ENCODE results near the gene CASTOR2. TPM values are rescaled to one million over a fixed set of nuclear protein-coding genes. Genes with fewer than 3 reads are reported as not detected.

CASTOR2 gene
- total and polyA plus RNA-seq, 11 donors: 9.6 to 180 (median 27.7) TPM

GRCh38 chr7:75017832-75018231 lies 53.3 kb downstream of the CASTOR2 start:
- WGBS, 4 donors: 92 to 97% (median 95%) methylated on average over 10 to 18 of the region's 18 CpGs
- H3K36me3 ChIP-seq: peaks cover 0 to 41% (median 8%) of the 10 kb centered on the region in 9 donors
- ATAC-seq: no peak

DNA sequence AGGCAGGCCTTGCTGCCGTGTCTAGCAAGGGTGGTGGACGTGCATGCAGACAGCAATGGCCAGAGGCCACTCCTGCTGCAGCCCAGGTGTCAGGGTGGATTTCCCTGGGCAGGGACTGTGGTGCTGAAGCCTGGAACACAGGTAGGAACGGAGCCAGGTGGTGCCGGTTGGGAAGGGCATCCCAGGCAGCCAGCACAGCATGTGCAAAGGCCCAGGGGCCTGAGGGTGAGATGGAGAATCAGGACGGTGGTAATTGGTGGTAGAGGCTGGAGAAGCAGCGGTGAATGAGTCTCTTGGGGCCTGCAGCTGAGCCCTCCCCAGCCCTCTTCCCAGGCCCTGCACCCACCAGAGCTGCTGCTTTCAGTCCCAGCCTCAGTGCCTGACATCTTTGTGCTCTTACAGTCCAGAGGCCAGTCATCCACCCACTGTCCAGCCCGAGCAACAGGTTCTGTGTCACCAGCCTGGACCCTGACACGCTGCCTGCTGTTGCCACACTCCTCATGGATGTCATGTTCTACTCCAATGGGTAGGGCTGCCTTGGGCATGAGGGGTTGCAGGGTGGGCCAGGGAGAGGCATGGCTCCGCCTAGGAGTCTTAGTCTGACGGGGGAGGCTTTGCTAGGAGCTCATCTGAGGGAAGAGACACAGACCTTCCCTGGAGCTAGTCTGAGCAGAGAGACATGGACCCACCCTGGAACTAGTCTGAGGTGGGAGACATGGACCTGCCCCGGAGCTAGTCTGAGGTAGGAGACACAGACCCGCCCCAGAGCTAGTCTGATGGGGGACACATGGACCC lies 54.3 kb downstream of the CASTOR2 start:
- H3K4me3 ChIP-seq: no peak overlapping the region
- WGBS, 4 donors: 90 to 100% (median 96%) methylated on average over 10 to 12 of the region's 12 CpGs
- H3K9me3 ChIP-seq: no peaks in the 10 kb centered on the region
- DNase-seq (no peak), ATAC-seq (peak in 1 of 4 donors; percentile 31)
- H3K4me1 ChIP-seq: peaks cover 0 to 6% (median 0%) of the 10 kb centered on the region in 12 donors
- TF ChIP-seq POLR2A (IDR thresholded peaks at IDR 0.05) (no peak), CTCF (IDR thresholded peaks at IDR 0.05) (no peak)
- H3K27ac ChIP-seq: no peak overlapping the region
- intact Hi-C loops (cut with DNase I): no loop called here
- no peaks in the 10 kb centered on the region for H3K27me3 ChIP-seq
- peaks cover 0 to 42% (median 8%) of the 10 kb centered on the region in 9 donors for H3K36me3 ChIP-seq

More at GRCh38 chr7:75017832-75018231, 53.3 kb downstream of the CASTOR2 start:
- Histone ChIP-seq H3K4me1 (peaks cover 0 to 6% (median 0%) of the 10 kb centered on the region in 12 donors), H3K27ac (no peak overlapping the region), H3K9me3 (no peaks in the 10 kb centered on the region), H3K4me3 (no peak overlapping the region), H3K27me3 (no peaks in the 10 kb centered on the region)
- TF ChIP-seq CTCF (IDR thresholded peaks at IDR 0.05) (no peak), POLR2A (IDR thresholded peaks at IDR 0.05) (no peak)
- intact Hi-C loops (cut with DNase I): no loop called here
- DNase-seq: no peak

GRCh38 chr7:75019800-75020199 lies 55.3 kb downstream of the CASTOR2 start:
- intact Hi-C loops (cut with DNase I): loop anchor here in 1 of 10 donors (10.0 kb wide), 1 partner anchor 595 kb away; no protein-coding TSS in a partner anchor
- WGBS, 4 donors: 96 to 98% (median 96%) methylated on average over 14 of the region's 14 CpGs
- no peaks in the 10 kb centered on the region for H3K27me3 ChIP-seq
- H3K9me3 ChIP-seq: no peaks in the 10 kb centered on the region
- no peak for DNase-seq
- H3K4me3 ChIP-seq: no peak overlapping the region
- ATAC-seq: no peak
- peaks cover 0 to 1% (median 0%) of the 10 kb centered on the region in 12 donors for H3K4me1 ChIP-seq
- no peak overlapping the region for H3K27ac ChIP-seq
- peaks cover 0 to 49% (median 10%) of the 10 kb centered on the region in 9 donors for H3K36me3 ChIP-seq
- TF ChIP-seq CTCF (IDR thresholded peaks at IDR 0.05) (no peak), POLR2A (IDR thresholded peaks at IDR 0.05) (no peak)

DNA sequence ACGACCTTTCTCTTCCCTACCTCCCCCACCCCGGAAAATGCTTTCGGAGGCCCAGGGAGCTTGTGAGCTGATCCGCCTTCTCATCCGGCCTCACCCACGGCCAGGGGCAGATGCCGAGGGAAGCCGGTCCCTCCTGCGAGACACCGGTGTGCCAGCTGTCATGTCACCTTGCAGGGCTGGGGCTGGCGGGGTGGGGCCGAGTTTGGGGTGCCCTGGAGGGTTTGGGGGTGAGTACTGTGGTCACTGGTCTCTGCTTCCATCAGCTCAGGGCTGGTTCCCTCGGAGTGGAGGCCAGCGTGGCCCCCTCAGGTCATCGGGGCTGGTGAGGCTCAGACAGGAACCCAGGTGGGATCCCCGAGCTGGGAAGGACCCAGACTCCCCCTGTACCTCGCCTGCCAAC lies 60.4 kb downstream of the CASTOR2 start:
- WGBS, 4 donors: 90 to 95% (median 93%) methylated on average over 13 to 17 of the region's 17 CpGs
- TF ChIP-seq POLR2A (IDR thresholded peaks at IDR 0.05) (no peak), CTCF (IDR thresholded peaks at IDR 0.05) (no peak)
- no peaks in the 10 kb centered on the region for H3K4me1 ChIP-seq
- no peaks in the 10 kb centered on the region for H3K9me3 ChIP-seq
- ATAC-seq (no peak), DNase-seq (no peak)
- H3K36me3 ChIP-seq: peaks cover 0 to 36% (median 9%) of the 10 kb centered on the region in 9 donors
- no peak overlapping the region for H3K27ac ChIP-seq
- H3K27me3 ChIP-seq: no peaks in the 10 kb centered on the region
- intact Hi-C loops (cut with DNase I): loop anchor here in 1 of 10 donors (10.0 kb wide), 1 partner anchor 600 kb away; no protein-coding TSS in a partner anchor
- no peak overlapping the region for H3K4me3 ChIP-seq
